HEK293 (cell line): ENCODE data around the gene CLEC16A.

Experiments
- CTCF ChIA-PET: fragments of 350-600 bp; formaldehyde crosslinking; extraction: SDS; loops from one replicate; lab custom pipeline; 2021; ENCODE audit warnings: antibody characterized with exemption; lab: Yijun Ruan, JAX
- POLR2A ChIA-PET: fragments of 300-600 bp; formaldehyde crosslinking; extraction: SDS; loops from one replicate; lab custom pipeline; 2020; ENCODE audit warnings: antibody characterized with exemption, inconsistent platforms; lab: Yijun Ruan, JAX
- H3K27ac ChIP-seq: fragments of 200-500 bp; sonication (Bioruptor generic); 2 replicates; pipeline ENCODE4 v1.5.1; 2014; ENCODE audit warnings: low read depth, low read length, control low read depth, inconsistent platforms; ENCODE audit errors: extremely low read depth
- H3K36me3 ChIP-seq, 2 experiments: fragments of 200-500 bp in 1 of 2; sonication (Bioruptor generic) in 1 of 2; 1 replicate in 1 of 2; 2 replicates in 1 of 2; pipeline ENCODE4 v1.5.1; 2014 to 2017; ENCODE audit warnings: inconsistent platforms in 2 of 2, low read length in 2 of 2; ENCODE audit not compliant: control insufficient read depth in 2 of 2, insufficient read depth in 1 of 2
- H3K4me1 ChIP-seq: fragments of 200-500 bp; sonication (Bioruptor generic); 2 replicates; pipeline ENCODE4 v1.5.1; 2014; ENCODE audit warnings: mild to moderate bottlenecking, low read length, inconsistent platforms; ENCODE audit not compliant: control insufficient read depth, insufficient read depth
- H3K4me3 ChIP-seq: 2 replicates; pipeline ENCODE4 v1.5.1; 2011; ENCODE audit warnings: low read depth, mild to moderate bottlenecking, control low read depth, low read length, moderate library complexity
- H3K9me3 ChIP-seq: fragments of 200-500 bp; sonication (Bioruptor generic); 2 replicates; pipeline ENCODE4 v1.5.1; 2014; ENCODE audit warnings: low read depth, low read length, inconsistent platforms; ENCODE audit not compliant: control insufficient read depth, insufficient read depth
- EGR2 ChIP-seq: fragments of 450-650 bp; formaldehyde crosslinking; IDR thresholded peaks from 2 replicates; pipeline ENCODE4 v1.5.1; 2016; ENCODE audit warnings: low read depth, missing biosample characterization, missing genetic modification characterization
- GLI2 ChIP-seq: fragments of 450-650 bp; formaldehyde crosslinking; IDR thresholded peaks from 2 replicates; pipeline ENCODE4; 2017; ENCODE audit warnings: missing biosample characterization, missing genetic modification characterization, low read depth, borderline replicate concordance
- RBAK ChIP-seq: fragments of 450-650 bp; formaldehyde crosslinking; IDR thresholded peaks from 2 replicates; pipeline ENCODE4 v1.5.1; 2016; ENCODE audit warnings: missing biosample characterization, missing genetic modification characterization
- REPIN1 ChIP-seq: fragments of 450-650 bp; formaldehyde crosslinking; IDR thresholded peaks from 2 replicates; pipeline ENCODE4 v1.5.1; 2017; ENCODE audit warnings: missing biosample characterization, missing genetic modification characterization, low read depth
- REST ChIP-seq: fragments of 450-650 bp; formaldehyde crosslinking; IDR thresholded peaks from 2 replicates; pipeline ENCODE4 v1.5.1; 2016; ENCODE audit warnings: missing biosample characterization, missing genetic modification characterization
- SCRT1 ChIP-seq: fragments of 450-650 bp; formaldehyde crosslinking; IDR thresholded peaks from 2 replicates; pipeline ENCODE4 v1.5.1; 2016; ENCODE audit warnings: missing biosample characterization, missing genetic modification characterization, borderline replicate concordance
- SP7 ChIP-seq: fragments of 450-650 bp; formaldehyde crosslinking; IDR thresholded peaks from 2 replicates; pipeline ENCODE4 v1.5.1; 2016; ENCODE audit warnings: missing biosample characterization, missing genetic modification characterization
- ZBTB20 ChIP-seq: fragments of 450-650 bp; formaldehyde crosslinking; IDR thresholded peaks from 2 replicates; pipeline ENCODE4 v1.5.1; 2016; ENCODE audit warnings: missing biosample characterization, missing genetic modification characterization
- ZBTB49 ChIP-seq: fragments of 450-650 bp; formaldehyde crosslinking; IDR thresholded peaks from 2 replicates; pipeline ENCODE4 v1.5.1; 2016; ENCODE audit warnings: missing biosample characterization, missing genetic modification characterization, low read depth
- ZNF174 ChIP-seq: fragments of 450-650 bp; formaldehyde crosslinking; IDR thresholded peaks from 2 replicates; pipeline ENCODE4 v1.5.0; 2017; ENCODE audit warnings: missing biosample characterization, mild to moderate bottlenecking, missing genetic modification characterization
- ZNF324 ChIP-seq: fragments of 450-650 bp; formaldehyde crosslinking; IDR thresholded peaks from 2 replicates; pipeline ENCODE4 v1.5.1; 2016; ENCODE audit warnings: missing biosample characterization, missing genetic modification characterization
- ZNF366 ChIP-seq: fragments of 450-650 bp; formaldehyde crosslinking; conservative IDR thresholded peaks from 2 replicates; pipeline ENCODE4 v1.5.1; 2016; ENCODE audit warnings: missing biosample characterization, missing genetic modification characterization
- ZNF518A ChIP-seq: fragments of 450-650 bp; formaldehyde crosslinking; conservative IDR thresholded peaks from 2 replicates; pipeline ENCODE4 v1.5.1; 2016; ENCODE audit warnings: low read depth, missing biosample characterization, missing genetic modification characterization
- ZNF585B ChIP-seq: fragments of 450-650 bp; formaldehyde crosslinking; IDR thresholded peaks from 2 replicates; pipeline ENCODE4 v1.5.1; 2016; ENCODE audit warnings: missing biosample characterization, missing genetic modification characterization
- ZNF610 ChIP-seq: fragments of 450-650 bp; formaldehyde crosslinking; IDR thresholded peaks from 2 replicates; pipeline ENCODE4 v1.5.1; 2016; ENCODE audit warnings: missing biosample characterization, missing genetic modification characterization, borderline replicate concordance
- ZNF664 ChIP-seq: fragments of 450-650 bp; formaldehyde crosslinking; IDR thresholded peaks from 2 replicates; pipeline ENCODE4 v1.5.1; 2016; ENCODE audit warnings: missing biosample characterization, missing genetic modification characterization
- ZNF677 ChIP-seq: fragments of 450-650 bp; IDR thresholded peaks from 2 replicates; pipeline ENCODE4 v1.5.0; 2018; ENCODE audit warnings: missing biosample characterization, mild to moderate bottlenecking, missing genetic modification characterization, moderate library complexity
- ZNF792 ChIP-seq: fragments of 450-650 bp; formaldehyde crosslinking; IDR thresholded peaks from 2 replicates; pipeline ENCODE4 v1.5.1; 2016; ENCODE audit warnings: missing biosample characterization, missing genetic modification characterization

Gene CLEC16A

GRCh38 chr16:11038305-11038704, 93.9 kb downstream of the CLEC16A start:
- Histone ChIP-seq H3K9me3 (no peaks in the 10 kb centered on the region), H3K4me1 (no peaks in the 10 kb centered on the region), H3K27ac (no peak overlapping the region), H3K4me3 (no peak overlapping the region), H3K36me3 (peaks cover 0 to 51% of the 10 kb centered on the region in 2 experiments; a peak in 2 of 3 replicates)
- ChIA-PET CTCF (interaction anchor here (0.8 kb wide), 1 partner anchor 219 kb away, joined by 3 read pairs; no protein-coding TSS in a partner anchor), POLR2A (no interaction called here)
- TF ChIP-seq ZNF792 (no peak), ZNF664 (tag by site-specific recombination) (no peak), GLI2 (no peak), ZBTB20 (tag by site-specific recombination) (no peak), SCRT1 (tag by site-specific recombination) (no peak), ZNF518A (tag by site-specific recombination) (no peak), ZNF174 (no peak), ZBTB49 (tag by site-specific recombination) (no peak), EGR2 (tag by site-specific recombination) (no peak), SP7 (tag by site-specific recombination) (no peak), ZNF366 (tag by site-specific recombination) (no peak), ZNF677 (tag by site-specific recombination) (no peak), ZNF610 (tag by site-specific recombination) (no peak), REPIN1 (tag by site-specific recombination) (no peak), ZNF585B (tag by site-specific recombination) (no peak), RBAK (tag by site-specific recombination) (no peak), ZNF324 (tag by site-specific recombination) (no peak), REST (tag by site-specific recombination) (no peak)
